ENCODE data around the gene LRMDA. TPM values are rescaled to one million over a fixed set of nuclear protein-coding genes. Genes with fewer than 3 reads are reported as not detected.

LRMDA gene
- total and polyA plus RNA-seq, 2 of the 13 experiments (the other 11 are each of a cell fraction or from before 2014, with no cell fraction given), result 13.4 to 22.0 TPM

DNA sequence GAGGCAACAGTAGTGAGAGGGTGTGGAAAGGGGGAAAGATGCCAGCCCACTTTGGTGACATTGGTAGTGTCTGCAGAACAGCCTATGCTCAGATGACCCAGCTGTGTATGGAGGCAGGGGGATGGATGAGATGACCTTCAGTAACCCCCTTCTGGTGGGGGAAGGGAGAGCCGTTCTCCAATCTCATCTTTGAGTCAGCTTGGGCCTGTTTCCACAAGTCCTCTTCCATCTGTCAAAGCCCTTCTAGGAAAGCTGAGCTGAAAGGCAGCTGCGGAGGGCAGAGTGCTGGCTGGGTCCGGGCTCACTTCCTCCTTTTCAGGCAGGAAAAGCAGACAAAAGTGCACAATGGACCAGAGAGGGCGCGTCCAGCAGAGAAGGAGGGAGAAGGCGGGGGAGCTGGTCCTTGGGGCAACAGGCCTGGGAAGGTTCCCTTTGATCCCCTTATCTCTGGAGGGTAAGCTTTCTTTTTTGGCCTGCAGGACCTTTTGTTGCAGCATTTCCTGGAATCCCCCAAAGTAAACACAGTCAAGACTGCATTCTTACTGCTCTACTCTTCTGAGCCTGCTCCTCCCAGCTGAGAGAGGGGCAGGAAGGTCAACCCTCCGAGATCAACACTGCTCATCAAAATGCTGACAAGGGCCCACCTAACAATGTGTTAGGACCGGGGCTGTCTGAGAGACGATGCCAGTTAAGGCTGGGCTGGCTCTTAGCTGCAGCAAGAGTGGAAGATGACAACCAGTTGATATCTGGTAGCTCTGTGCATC is 1.2 kb upstream of the LRMDA start (continued):
- TF ChIP-seq, protein P1, sequence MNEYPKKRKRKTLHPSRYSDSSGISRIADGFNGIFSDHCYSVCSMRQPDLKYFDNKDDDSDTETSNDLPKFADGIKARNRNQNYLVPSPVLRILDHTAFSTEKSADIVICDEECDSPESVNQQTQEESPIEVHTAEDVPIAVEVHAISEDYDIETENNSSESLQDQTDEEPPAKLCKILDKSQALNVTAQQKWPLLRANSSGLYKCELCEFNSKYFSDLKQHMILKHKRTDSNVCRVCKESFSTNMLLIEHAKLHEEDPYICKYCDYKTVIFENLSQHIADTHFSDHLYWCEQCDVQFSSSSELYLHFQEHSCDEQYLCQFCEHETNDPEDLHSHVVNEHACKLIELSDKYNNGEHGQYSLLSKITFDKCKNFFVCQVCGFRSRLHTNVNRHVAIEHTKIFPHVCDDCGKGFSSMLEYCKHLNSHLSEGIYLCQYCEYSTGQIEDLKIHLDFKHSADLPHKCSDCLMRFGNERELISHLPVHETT (CRISPR knock-in tag; conservative IDR thresholded peaks at IDR 0.05), result peak; percentile 36; the same call in 1 of the 2 replicates
- TF ChIP-seq, protein P2, sequence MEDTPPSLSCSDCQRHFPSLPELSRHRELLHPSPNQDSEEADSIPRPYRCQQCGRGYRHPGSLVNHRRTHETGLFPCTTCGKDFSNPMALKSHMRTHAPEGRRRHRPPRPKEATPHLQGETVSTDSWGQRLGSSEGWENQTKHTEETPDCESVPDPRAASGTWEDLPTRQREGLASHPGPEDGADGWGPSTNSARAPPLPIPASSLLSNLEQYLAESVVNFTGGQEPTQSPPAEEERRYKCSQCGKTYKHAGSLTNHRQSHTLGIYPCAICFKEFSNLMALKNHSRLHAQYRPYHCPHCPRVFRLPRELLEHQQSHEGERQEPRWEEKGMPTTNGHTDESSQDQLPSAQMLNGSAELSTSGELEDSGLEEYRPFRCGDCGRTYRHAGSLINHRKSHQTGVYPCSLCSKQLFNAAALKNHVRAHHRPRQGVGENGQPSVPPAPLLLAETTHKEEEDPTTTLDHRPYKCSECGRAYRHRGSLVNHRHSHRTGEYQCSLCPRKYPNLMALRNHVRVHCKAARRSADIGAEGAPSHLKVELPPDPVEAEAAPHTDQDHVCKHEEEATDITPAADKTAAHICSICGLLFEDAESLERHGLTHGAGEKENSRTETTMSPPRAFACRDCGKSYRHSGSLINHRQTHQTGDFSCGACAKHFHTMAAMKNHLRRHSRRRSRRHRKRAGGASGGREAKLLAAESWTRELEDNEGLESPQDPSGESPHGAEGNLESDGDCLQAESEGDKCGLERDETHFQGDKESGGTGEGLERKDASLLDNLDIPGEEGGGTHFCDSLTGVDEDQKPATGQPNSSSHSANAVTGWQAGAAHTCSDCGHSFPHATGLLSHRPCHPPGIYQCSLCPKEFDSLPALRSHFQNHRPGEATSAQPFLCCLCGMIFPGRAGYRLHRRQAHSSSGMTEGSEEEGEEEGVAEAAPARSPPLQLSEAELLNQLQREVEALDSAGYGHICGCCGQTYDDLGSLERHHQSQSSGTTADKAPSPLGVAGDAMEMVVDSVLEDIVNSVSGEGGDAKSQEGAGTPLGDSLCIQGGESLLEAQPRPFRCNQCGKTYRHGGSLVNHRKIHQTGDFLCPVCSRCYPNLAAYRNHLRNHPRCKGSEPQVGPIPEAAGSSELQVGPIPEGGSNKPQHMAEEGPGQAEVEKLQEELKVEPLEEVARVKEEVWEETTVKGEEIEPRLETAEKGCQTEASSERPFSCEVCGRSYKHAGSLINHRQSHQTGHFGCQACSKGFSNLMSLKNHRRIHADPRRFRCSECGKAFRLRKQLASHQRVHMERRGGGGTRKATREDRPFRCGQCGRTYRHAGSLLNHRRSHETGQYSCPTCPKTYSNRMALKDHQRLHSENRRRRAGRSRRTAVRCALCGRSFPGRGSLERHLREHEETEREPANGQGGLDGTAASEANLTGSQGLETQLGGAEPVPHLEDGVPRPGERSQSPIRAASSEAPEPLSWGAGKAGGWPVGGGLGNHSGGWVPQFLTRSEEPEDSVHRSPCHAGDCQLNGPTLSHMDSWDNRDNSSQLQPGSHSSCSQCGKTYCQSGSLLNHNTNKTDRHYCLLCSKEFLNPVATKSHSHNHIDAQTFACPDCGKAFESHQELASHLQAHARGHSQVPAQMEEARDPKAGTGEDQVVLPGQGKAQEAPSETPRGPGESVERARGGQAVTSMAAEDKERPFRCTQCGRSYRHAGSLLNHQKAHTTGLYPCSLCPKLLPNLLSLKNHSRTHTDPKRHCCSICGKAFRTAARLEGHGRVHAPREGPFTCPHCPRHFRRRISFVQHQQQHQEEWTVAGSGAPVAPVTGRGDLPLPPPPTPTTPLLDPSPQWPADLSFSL (CRISPR knock-in tag; IDR thresholded peaks at IDR 0.05), result no peak
- TF ChIP-seq, protein P3, sequence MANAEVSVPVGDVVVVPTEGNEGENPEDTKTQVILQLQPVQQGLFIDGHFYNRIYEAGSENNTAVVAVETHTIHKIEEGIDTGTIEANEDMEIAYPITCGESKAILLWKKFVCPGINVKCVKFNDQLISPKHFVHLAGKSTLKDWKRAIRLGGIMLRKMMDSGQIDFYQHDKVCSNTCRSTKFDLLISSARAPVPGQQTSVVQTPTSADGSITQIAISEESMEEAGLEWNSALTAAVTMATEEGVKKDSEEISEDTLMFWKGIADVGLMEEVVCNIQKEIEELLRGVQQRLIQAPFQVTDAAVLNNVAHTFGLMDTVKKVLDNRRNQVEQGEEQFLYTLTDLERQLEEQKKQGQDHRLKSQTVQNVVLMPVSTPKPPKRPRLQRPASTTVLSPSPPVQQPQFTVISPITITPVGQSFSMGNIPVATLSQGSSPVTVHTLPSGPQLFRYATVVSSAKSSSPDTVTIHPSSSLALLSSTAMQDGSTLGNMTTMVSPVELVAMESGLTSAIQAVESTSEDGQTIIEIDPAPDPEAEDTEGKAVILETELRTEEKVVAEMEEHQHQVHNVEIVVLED (CRISPR knock-in tag; IDR thresholded peaks at IDR 0.05; ENCODE audit: borderline replicate concordance), result peak; percentile 11; the same call in 1 of the 2 replicates
- TF ChIP-seq TCF12 (IDR thresholded peaks at IDR 0.05), result no peak
- no peak for TF ChIP-seq TCF12 (CRISPR knock-in tag; IDR thresholded peaks at IDR 0.05)
- TF ChIP-seq ZNF282 (IDR thresholded peaks at IDR 0.05; ENCODE audit: partially characterized antibody), result no peak
- peak; percentile 61; the same call in 1 of the 2 replicates for TF ChIP-seq AKAP8 (CRISPR knock-in tag; IDR thresholded peaks at IDR 0.05)
- peak; percentile 95 for TF ChIP-seq SOX5 (CRISPR knock-in tag; IDR thresholded peaks at IDR 0.05; ENCODE audit: borderline replicate concordance)
- TF ChIP-seq FOXC1 (CRISPR knock-in tag; IDR thresholded peaks at IDR 0.05; ENCODE audit: borderline replicate concordance), result no peak
- TF ChIP-seq, protein P4, sequence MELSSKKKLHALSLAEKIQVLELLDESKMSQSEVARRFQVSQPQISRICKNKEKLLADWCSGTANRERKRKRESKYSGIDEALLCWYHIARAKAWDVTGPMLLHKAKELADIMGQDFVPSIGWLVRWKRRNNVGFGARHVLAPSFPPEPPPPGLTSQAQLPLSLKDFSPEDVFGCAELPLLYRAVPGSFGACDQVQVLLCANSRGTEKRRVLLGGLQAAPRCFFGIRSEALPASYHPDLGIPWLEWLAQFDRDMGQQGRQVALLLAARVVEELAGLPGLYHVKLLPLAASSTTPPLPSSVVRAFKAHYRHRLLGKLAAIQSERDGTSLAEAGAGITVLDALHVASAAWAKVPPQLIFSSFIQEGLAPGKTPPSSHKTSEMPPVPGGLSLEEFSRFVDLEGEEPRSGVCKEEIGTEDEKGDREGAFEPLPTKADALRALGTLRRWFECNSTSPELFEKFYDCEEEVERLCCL (CRISPR knock-in tag; IDR thresholded peaks at IDR 0.05; ENCODE audit: borderline replicate concordance), result no peak
- TF ChIP-seq, protein P5, sequence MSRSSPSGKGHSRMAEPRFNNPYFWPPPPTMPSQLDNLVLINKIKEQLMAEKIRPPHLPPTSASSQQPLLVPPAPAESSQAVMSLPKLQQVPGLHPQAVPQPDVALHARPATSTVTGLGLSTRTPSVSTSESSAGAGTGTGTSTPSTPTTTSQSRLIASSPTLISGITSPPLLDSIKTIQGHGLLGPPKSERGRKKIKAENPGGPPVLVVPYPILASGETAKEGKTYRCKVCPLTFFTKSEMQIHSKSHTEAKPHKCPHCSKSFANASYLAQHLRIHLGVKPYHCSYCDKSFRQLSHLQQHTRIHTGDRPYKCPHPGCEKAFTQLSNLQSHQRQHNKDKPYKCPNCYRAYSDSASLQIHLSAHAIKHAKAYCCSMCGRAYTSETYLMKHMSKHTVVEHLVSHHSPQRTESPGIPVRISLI (CRISPR knock-in tag; IDR thresholded peaks at IDR 0.05; ENCODE audit: borderline replicate concordance), result peak; percentile 81
- TF ChIP-seq HNF4G (IDR thresholded peaks at IDR 0.05; ENCODE audit: borderline replicate concordance, low read depth, low read length), result peak; percentile 73; the same call in 1 of the 2 replicates
- no peak for TF ChIP-seq HNF4G (CRISPR knock-in tag; IDR thresholded peaks at IDR 0.05; ENCODE audit: borderline replicate concordance, low read depth)
- 0 out of 2 replicates have a peak, but pooled peaks have one; percentile 36 for TF ChIP-seq SP4 (CRISPR knock-in tag; IDR thresholded peaks at IDR 0.05)
- TF ChIP-seq ZBTB42 (CRISPR knock-in tag; IDR thresholded peaks at IDR 0.05), result no peak
- no peak for TF ChIP-seq GPN1 (CRISPR knock-in tag; IDR thresholded peaks at IDR 0.05; ENCODE audit: borderline replicate concordance)

All from HepG2 (cell line).